Kidney tubule cell (primary cell): ENCODE data around the gene SYNDIG1.

ENCODE experiments used
- DNase-seq: peaks from one replicate; pipeline ENCODE4 v3.0.0-alpha.2; 2018; ENCODE audit warnings: low spot score

SYNDIG1 gene

GRCh38 chr20:24472426-24472825 lies 3.0 kb downstream of the SYNDIG1 start:
- no peak for DNase-seq

GRCh38 chr20:24473435-24474223 lies 4.2 kb downstream of the SYNDIG1 start:
- DNase-seq, result no peak

- no peak for DNase-seq
These were observed 8.6 kb downstream of the SYNDIG1 start for GRCh38 chr20:24477831-24478547.

- DNase-seq, result no peak
These were observed 9.2 kb downstream of the SYNDIG1 start for GRCh38 chr20:24478584-24478983.

GRCh38 chr20:24479106-24479505 lies 9.7 kb downstream of the SYNDIG1 start:
- no peak for DNase-seq

- DNase-seq, result no peak
These were observed 10.2 kb downstream of the SYNDIG1 start for GRCh38 chr20:24479595-24479994.

- DNase-seq, result no peak
These were observed 11.1 kb downstream of the SYNDIG1 start for GRCh38 chr20:24480509-24480908.

- DNase-seq, result no peak
These were observed 11.7 kb downstream of the SYNDIG1 start for GRCh38 chr20:24481173-24481572.

GRCh38 chr20:24483435-24484080 lies 14.1 kb downstream of the SYNDIG1 start:
- no peak for DNase-seq

- DNase-seq, result no peak
These were observed 14.6 kb downstream of the SYNDIG1 start for GRCh38 chr20:24484081-24484450.

- no peak for DNase-seq
These were observed 16.6 kb downstream of the SYNDIG1 start for GRCh38 chr20:24485981-24486380.

GRCh38 chr20:24487240-24487639 lies 17.8 kb downstream of the SYNDIG1 start:
- no peak for DNase-seq

- DNase-seq, result no peak
These were observed 18.2 kb downstream of the SYNDIG1 start for GRCh38 chr20:24487648-24488047.

GRCh38 chr20:24488064-24488799 lies 18.8 kb downstream of the SYNDIG1 start:
- no peak for DNase-seq

GRCh38 chr20:24488800-24489175 lies 19.4 kb downstream of the SYNDIG1 start:
- DNase-seq, result no peak

GRCh38 chr20:24489193-24489592 lies 19.8 kb downstream of the SYNDIG1 start:
- no peak for DNase-seq

- DNase-seq, result no peak
These were observed 20.3 kb downstream of the SYNDIG1 start for GRCh38 chr20:24489631-24490260.

GRCh38 chr20:24490598-24490997 lies 21.2 kb downstream of the SYNDIG1 start:
- DNase-seq, result no peak

GRCh38 chr20:24491041-24491756 lies 21.8 kb downstream of the SYNDIG1 start:
- DNase-seq, result peak; percentile 10

- DNase-seq, result no peak
These were observed 22.7 kb downstream of the SYNDIG1 start for GRCh38 chr20:24492031-24492607.

GRCh38 chr20:24492698-24493097 lies 23.3 kb downstream of the SYNDIG1 start:
- no peak for DNase-seq
